Hepatocyte (in vitro differentiated cells): Measurements from ENCODE around the gene UTRN.

Source experiments
- CTCF ChIP-seq: fragments of 200-600 bp; sonication (generic); IDR thresholded peaks from 2 replicates; pipeline ENCODE4 v1.5.1; 2016; ENCODE audit warnings: antibody characterized with exemption, mild to moderate bottlenecking; ENCODE audit not compliant: poor library complexity
- EZH2 ChIP-seq: fragments of 200-600 bp; sonication (generic); IDR thresholded peaks from 2 replicates; pipeline ENCODE4 v1.6.1; 2016; ENCODE audit warnings: antibody characterized with exemption, mild to moderate bottlenecking, borderline replicate concordance

GRCh38 chr6:144250276-144250675 lies 34.9 kb upstream of the UTRN start:
- TF ChIP-seq EZH2 (no peak), CTCF (no peak)
